ENCODE measurements around the gene FGFR4.

- TF ChIP-seq POLR2A (IDR thresholded peaks at IDR 0.05) (no peak), CTCF (IDR thresholded peaks at IDR 0.05) (no peak)
Observed at GRCh38 chr5:177040814-177041420, 45.8 kb upstream of the FGFR4 start.

Measured in lower leg skin (tissue), 3 donors.